Measurements from ENCODE around the gene PCCA.

- TF ChIP-seq MEF2D (CRISPR knock-in tag; IDR thresholded peaks at IDR 0.05) (no peak), ZBTB2 (CRISPR knock-in tag; IDR thresholded peaks at IDR 0.05; ENCODE audit: low read depth) (no peak), ZNF331 (CRISPR knock-in tag; IDR thresholded peaks at IDR 0.05) (no peak), CREB1 (IDR thresholded peaks at IDR 0.05) (no peak), CREB1 (CRISPR knock-in tag; IDR thresholded peaks at IDR 0.05) (no peak), POLR2A (IDR thresholded peaks at IDR 0.05; ENCODE audit: insufficient read depth in 1 of 2, low read depth in 2 of 2, low read length in 2 of 2) (no peak)
Observed at GRCh38 chr13:100096526-100096925, 7.6 kb downstream of the PCCA start.
